HepG2 (cell line): ENCODE measurements around the gene OVCA2. TPM values are rescaled to one million over a fixed set of nuclear protein-coding genes. Genes with fewer than 3 reads are reported as not detected.
A peak's percentile ranks its signal among the peaks of the same experiment; 100 is the strongest.

Source experiments
- CREM ChIP-seq, 2 experiments: sonication (generic) in 1 of 2; formaldehyde crosslinking in 1 of 2; IDR thresholded peaks; 2 replicates each; pipeline versions ENCODE4 v1.4.0 to v1.6.1; 2016 to 2020; ENCODE audit warnings: antibody characterized with exemption in 1 of 2, mild to moderate bottlenecking in 1 of 2, missing genetic modification reagents in 1 of 2
- CTCF ChIP-seq: sonication (generic); formaldehyde crosslinking; IDR thresholded peaks from 2 replicates; pipeline ENCODE4 v1.5.0; 2020; ENCODE audit warnings: mild to moderate bottlenecking, missing genetic modification reagents, moderate library complexity
- DNMT3B ChIP-seq: conservative IDR thresholded peaks from 2 replicates; pipeline ENCODE4 v1.6.1; 2016; ENCODE audit warnings: missing biosample characterization, control low read depth
- E2F1 ChIP-seq: sonication (generic); formaldehyde crosslinking; IDR thresholded peaks from 2 replicates; pipeline ENCODE4 v1.5.0; 2020; ENCODE audit warnings: missing genetic modification reagents
- GLMP ChIP-seq: sonication (generic); formaldehyde crosslinking; IDR thresholded peaks from 2 replicates; pipeline ENCODE4 v1.9.0; 2021; ENCODE audit warnings: missing genetic modification reagents, mild to moderate bottlenecking, borderline replicate concordance
- HDAC2 ChIP-seq: sonication (generic); formaldehyde crosslinking; IDR thresholded peaks from 2 replicates; pipeline ENCODE4 v1.4.0; 2020; ENCODE audit warnings: missing genetic modification reagents
- HOXA3 ChIP-seq: sonication (generic); formaldehyde crosslinking; IDR thresholded peaks from 2 replicates; pipeline ENCODE4 v1.5.0; 2020; ENCODE audit warnings: missing genetic modification reagents
- KMT2A ChIP-seq: sonication (generic); formaldehyde crosslinking; IDR thresholded peaks from 2 replicates; pipeline ENCODE4 v1.4.0; 2020; ENCODE audit warnings: missing genetic modification reagents
- NCOR1 ChIP-seq: fragments of 200-600 bp; sonication (generic); IDR thresholded peaks from 2 replicates; pipeline ENCODE4 v1.7.0; 2017; ENCODE audit warnings: antibody characterized with exemption, low read length, borderline replicate concordance
- PAX8 ChIP-seq: sonication (generic); formaldehyde crosslinking; IDR thresholded peaks from 2 replicates; pipeline ENCODE4 v1.8.0; 2022; ENCODE audit warnings: mild to moderate bottlenecking, missing genetic modification reagents, borderline replicate concordance
- POLR2G ChIP-seq: fragments of 200-400 bp; formaldehyde crosslinking; IDR thresholded peaks from 2 replicates; pipeline ENCODE4 v1.6.1; 2018; ENCODE audit warnings: mild to moderate bottlenecking, low read depth, low read length, moderate library complexity
- RFXANK ChIP-seq: IDR thresholded peaks from 2 replicates; pipeline ENCODE4 v1.6.1; 2016
- SMAD9 ChIP-seq: sonication (generic); formaldehyde crosslinking; IDR thresholded peaks from 2 replicates; pipeline ENCODE4 v1.5.1; 2020; ENCODE audit warnings: mild to moderate bottlenecking, missing genetic modification reagents
- SP5 ChIP-seq: IDR thresholded peaks from 2 replicates; pipeline ENCODE4 v1.6.1; 2016; ENCODE audit warnings: low read depth, borderline replicate concordance
- TBX3 ChIP-seq: fragments of 450-650 bp; IDR thresholded peaks from 2 replicates; pipeline ENCODE4 v1.6.1; 2017; ENCODE audit warnings: antibody characterized with exemption, mild to moderate bottlenecking, inconsistent platforms, borderline replicate concordance
- TSC22D2 ChIP-seq: sonication (generic); formaldehyde crosslinking; IDR thresholded peaks from 2 replicates; pipeline ENCODE4 v1.5.1; 2020; ENCODE audit warnings: missing genetic modification reagents, mild to moderate bottlenecking, borderline replicate concordance
- ZNF225 ChIP-seq: sonication (generic); formaldehyde crosslinking; IDR thresholded peaks from 2 replicates; pipeline ENCODE4 v1.4.0; 2020; ENCODE audit warnings: mild to moderate bottlenecking, missing genetic modification reagents
- ZNF274 ChIP-seq: sonication (generic); formaldehyde crosslinking; IDR thresholded peaks from 2 replicates; pipeline ENCODE4 v1.5.1; 2020; ENCODE audit warnings: mild to moderate bottlenecking, missing genetic modification reagents
- ZNF446 ChIP-seq: sonication (generic); formaldehyde crosslinking; IDR thresholded peaks from 2 replicates; pipeline ENCODE4 v1.5.0; 2020; ENCODE audit warnings: mild to moderate bottlenecking, missing genetic modification reagents
- ZNF800 ChIP-seq: sonication (generic); formaldehyde crosslinking; IDR thresholded peaks from 2 replicates; pipeline ENCODE4 v1.4.0; 2020; ENCODE audit warnings: missing genetic modification reagents
- polyA plus RNA-seq, 8 experiments: library from polyadenylated mRNA; depleted of rRNA in 3 of 8; stranded (reverse) in 7 of 8; unstranded in 1 of 8; fragments of >200 nt; fragmentation: Illumina TruSeq in 4 of 8; extraction: Trizol in 4 of 8; gene quantifications; 2 replicates each; pipeline versions ENCODE4 v1.2.1 to v1.2.3, GENCODE V29; 2011 to 2016; ENCODE audit warnings: low read depth in 4 of 8, missing spikeins in 1 of 8, mixed read lengths in 1 of 8; ENCODE audit not compliant: insufficient read depth in 1 of 8
- total RNA-seq, 5 experiments: library from RNA; depleted of rRNA; stranded (reverse); fragments of >200 nt; fragmentation: Illumina TruSeq; extraction: Trizol; gene quantifications; 2 replicates each; pipeline ENCODE4 v1.2.3, GENCODE V29; 2016; ENCODE audit warnings: low read depth in 1 of 5
- TF ChIP-seq, protein P1 (sequence below): IDR thresholded peaks from 2 replicates; pipeline ENCODE4 v1.6.1; 2012; ENCODE audit warnings: low read depth, low read length, improper control_type of control experiment
- TF ChIP-seq, protein P2 (sequence below): sonication (generic); formaldehyde crosslinking; conservative IDR thresholded peaks from 2 replicates; pipeline ENCODE4 v1.4.0; 2020; ENCODE audit warnings: missing genetic modification reagents

OVCA2 gene
- total and polyA plus RNA-seq, 2 of the 13 experiments (the other 11 are each of a cell fraction or from before 2014, with no cell fraction given), result 23.7 to 28.2 TPM

DNA sequence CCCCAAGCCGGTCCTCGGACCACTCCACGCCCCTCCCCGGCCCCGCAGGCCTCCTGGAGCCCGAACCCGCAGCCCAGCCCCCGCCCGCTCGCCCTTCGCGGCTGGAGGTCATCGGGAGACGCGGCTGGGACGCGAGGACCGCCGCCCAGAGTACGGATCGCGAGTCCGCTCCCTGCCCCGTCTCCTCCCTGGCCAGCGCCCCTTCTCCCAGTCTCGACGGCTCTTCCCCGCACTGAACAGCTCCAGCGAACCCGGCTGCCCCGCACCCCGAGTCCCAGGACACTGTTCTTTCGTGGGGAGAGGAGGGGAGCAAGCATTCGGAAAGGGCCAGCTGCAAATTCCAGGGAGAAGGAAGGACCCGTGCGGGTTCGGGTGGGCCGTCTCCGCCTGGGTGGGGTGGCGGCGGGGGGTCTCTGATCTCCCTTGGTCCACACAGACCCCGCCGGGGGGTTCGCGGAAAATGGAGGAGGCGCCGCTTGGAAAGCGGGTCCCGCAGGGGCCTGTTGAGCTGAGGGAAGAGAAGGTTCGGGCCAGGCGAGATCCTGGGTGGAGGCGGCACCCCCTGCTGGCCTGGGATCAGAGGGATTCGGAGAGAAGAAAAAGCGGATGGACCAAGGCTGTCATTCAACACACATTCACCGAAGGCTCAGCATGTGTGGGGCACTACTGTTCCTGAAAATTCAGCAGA, 16.1 kb upstream of the OVCA2 start (continued):
- TF ChIP-seq POLR2G, result no peak
- TF ChIP-seq HDAC2, result peak; percentile 38; the same call in 1 of the 2 replicates
- TF ChIP-seq PAX8 (CRISPR knock-in tag), result no peak
- no peak for TF ChIP-seq RFXANK (CRISPR knock-in tag)
- no peak for TF ChIP-seq ZNF274
- 0 out of 2 replicates have a peak, but pooled peaks have one; percentile 30 for TF ChIP-seq TSC22D2
- TF ChIP-seq NCOR1, result no peak
- no peak for TF ChIP-seq DNMT3B (CRISPR knock-in tag)
- TF ChIP-seq, protein P1, sequence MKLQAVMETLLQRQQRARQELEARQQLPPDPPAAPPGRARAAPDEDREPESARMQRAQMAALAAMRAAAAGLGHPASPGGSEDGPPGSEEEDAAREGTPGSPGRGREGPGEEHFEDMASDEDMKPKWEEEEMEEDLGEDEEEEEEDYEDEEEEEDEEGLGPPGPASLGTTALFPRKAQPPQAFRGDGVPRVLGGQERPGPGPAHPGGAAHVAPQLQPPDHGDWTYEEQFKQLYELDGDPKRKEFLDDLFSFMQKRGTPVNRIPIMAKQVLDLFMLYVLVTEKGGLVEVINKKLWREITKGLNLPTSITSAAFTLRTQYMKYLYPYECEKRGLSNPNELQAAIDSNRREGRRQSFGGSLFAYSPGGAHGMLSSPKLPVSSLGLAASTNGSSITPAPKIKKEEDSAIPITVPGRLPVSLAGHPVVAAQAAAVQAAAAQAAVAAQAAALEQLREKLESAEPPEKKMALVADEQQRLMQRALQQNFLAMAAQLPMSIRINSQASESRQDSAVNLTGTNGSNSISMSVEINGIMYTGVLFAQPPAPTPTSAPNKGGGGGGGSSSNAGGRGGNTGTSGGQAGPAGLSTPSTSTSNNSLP, result no peak
- TF ChIP-seq HOXA3, result 0 out of 2 replicates have a peak, but pooled peaks have one; percentile 4
- TF ChIP-seq GLMP, result no peak
- TF ChIP-seq SP5, result no peak
- no peak for TF ChIP-seq KMT2A
- TF ChIP-seq CTCF (CRISPR knock-in tag), result peak; percentile 89
- TF ChIP-seq, protein P2, sequence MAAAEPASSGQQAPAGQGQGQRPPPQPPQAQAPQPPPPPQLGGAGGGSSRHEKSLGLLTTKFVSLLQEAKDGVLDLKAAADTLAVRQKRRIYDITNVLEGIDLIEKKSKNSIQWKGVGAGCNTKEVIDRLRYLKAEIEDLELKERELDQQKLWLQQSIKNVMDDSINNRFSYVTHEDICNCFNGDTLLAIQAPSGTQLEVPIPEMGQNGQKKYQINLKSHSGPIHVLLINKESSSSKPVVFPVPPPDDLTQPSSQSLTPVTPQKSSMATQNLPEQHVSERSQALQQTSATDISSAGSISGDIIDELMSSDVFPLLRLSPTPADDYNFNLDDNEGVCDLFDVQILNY, result no peak
- TF ChIP-seq SMAD9 (CRISPR knock-in tag), result no peak
- TF ChIP-seq ZNF225 (CRISPR knock-in tag), result no peak
- TF ChIP-seq E2F1 (CRISPR knock-in tag), result no peak
- no peak for TF ChIP-seq TBX3
- peak; percentile 89 for TF ChIP-seq ZNF800
- no peak for TF ChIP-seq ZNF446
- TF ChIP-seq CREM (IDR thresholded peaks at IDR 0.05), result no peak
- no peak for TF ChIP-seq CREM (CRISPR knock-in tag; IDR thresholded peaks at IDR 0.05)
